B cell (primary cell): ENCODE results near the gene TNXB.

Experiments
- CTCF ChIP-seq: fragments of 200-600 bp; IDR thresholded peaks from one replicate; pipeline ENCODE4 v1.8.0; 2022; ENCODE audit warnings: antibody characterized with exemption, mild to moderate bottlenecking
- EZH2 ChIP-seq: IDR thresholded peaks from 2 replicates; pipeline ENCODE4 v1.6.1; 2012; ENCODE audit warnings: borderline replicate concordance, low read depth, mild to moderate bottlenecking, moderate library complexity, low read length; ENCODE audit not compliant: insufficient read depth, poor library complexity, severe bottlenecking

DNA sequence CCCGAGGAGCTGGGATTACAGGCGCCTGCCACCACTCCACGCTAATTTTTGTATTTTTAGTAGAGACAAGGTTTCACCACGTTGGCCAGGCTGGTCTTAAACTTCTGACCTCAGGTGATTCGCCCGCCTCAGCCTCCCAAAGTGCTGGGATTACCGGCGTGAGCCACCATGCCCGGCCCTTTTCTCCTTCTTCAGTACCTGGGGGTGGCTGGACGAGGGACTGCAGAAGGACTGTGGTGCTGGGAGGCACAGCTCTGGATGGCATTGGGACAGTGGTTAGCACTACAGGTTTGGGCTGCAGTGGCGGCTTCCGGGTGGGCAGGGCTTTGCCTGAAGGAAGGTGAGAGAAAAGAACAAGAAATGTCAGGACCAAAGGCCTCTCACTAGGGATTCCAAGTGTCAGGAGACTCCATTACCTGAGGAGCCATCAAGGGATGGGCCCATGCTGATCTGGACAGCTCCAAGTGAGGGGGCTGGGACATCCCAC, 11.5 kb upstream of the TNXB start:
- TF ChIP-seq EZH2, result no peak
- no peak for TF ChIP-seq CTCF
